ENCODE data around the gene TTLL10.

TTLL10 gene

DNA sequence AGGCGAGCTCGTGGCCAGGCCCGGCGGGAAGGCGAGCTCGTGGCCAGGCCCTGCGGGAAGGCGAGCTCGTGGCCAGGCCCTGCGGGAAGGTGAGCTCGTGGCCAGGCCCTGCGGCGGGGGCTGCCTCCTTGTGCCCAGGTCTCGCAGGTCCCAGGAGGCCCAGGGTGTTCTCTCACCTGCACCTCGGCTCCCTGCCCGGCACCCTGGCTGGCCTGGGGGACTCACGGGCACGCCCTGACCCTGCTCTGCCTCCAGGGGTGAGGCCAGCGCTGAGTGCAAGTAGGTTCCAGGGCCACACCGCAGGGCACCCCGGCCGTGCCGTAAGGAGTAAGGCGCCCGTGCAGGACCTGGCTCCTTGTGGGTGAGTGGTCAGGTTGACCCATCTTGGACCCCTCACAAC, 53.7 kb downstream of the TTLL10 start:
- TF ChIP-seq GATA2 (IDR thresholded peaks at IDR 0.05; ENCODE audit: low read depth, low read length) (no peak), GATA3 (IDR thresholded peaks at IDR 0.05; ENCODE audit: low read depth, low read length) (no peak)

DNA sequence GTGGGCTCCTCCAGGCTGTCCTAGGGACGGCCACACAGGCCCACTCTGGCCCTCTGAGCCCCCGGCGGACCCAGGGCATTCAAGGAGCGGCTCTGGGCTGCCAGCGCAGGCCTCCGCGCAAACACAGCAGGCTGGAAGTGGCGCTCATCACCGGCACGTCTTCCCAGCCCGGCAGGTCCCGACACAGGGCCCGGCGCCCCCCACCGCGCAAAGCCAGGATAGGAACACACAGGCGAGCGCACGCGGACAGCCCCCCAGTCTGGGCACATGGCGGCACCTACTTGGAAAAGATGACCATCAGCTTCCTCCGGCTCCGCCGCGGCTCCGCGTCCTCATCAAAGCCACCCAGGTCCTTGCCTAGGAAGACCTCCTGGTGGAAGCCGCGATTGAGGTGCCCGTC, 54.5 kb downstream of the TTLL10 start:
- no peak for TF ChIP-seq GATA3 (IDR thresholded peaks at IDR 0.05; ENCODE audit: low read depth, low read length)
- no peak for TF ChIP-seq GATA2 (IDR thresholded peaks at IDR 0.05; ENCODE audit: low read depth, low read length)

GRCh38 chr1:1228596-1229321, 55.1 kb downstream of the TTLL10 start:
- TF ChIP-seq GATA2 (IDR thresholded peaks at IDR 0.05; ENCODE audit: low read depth, low read length) (no peak), GATA3 (IDR thresholded peaks at IDR 0.05; ENCODE audit: low read depth, low read length) (no peak)

DNA sequence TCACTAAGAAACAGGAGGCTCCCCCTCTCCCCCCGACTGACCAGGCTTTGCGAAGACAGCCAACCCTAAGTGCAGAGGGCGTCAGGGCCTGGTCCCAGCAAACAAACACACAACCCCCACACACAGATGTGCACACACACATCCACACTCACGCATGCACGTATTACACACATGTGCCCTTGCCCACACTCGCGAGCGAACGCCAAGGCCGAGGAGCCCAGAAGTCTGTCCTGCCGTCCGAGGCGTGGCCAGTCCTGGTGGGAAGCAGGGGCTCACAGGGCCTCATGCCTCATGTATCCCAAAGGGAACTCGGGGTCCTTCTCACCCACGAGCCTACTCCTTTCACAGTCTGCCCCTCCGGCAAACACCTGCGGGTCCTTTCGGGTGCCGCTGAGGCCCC, 56.1 kb downstream of the TTLL10 start:
- no peak for TF ChIP-seq GATA2 (IDR thresholded peaks at IDR 0.05; ENCODE audit: low read depth, low read length)
- no peak for TF ChIP-seq GATA3 (IDR thresholded peaks at IDR 0.05; ENCODE audit: low read depth, low read length)

GRCh38 chr1:1230656-1231399, 57.1 kb downstream of the TTLL10 start:
- no peak for TF ChIP-seq GATA3 (IDR thresholded peaks at IDR 0.05; ENCODE audit: low read depth, low read length)
- no peak for TF ChIP-seq GATA2 (IDR thresholded peaks at IDR 0.05; ENCODE audit: low read depth, low read length)

GRCh38 chr1:1231400-1232207, 57.9 kb downstream of the TTLL10 start, which contains the start of gene SDF4:
TSS of gene SDF4 (minus strand) at chr1:1232001. CDS start at chr1:1228772, 3,229 bp downstream.
- TF ChIP-seq GATA2 (IDR thresholded peaks at IDR 0.05; ENCODE audit: low read depth, low read length) (no peak), GATA3 (IDR thresholded peaks at IDR 0.05; ENCODE audit: low read depth, low read length) (no peak)

- no peak for TF ChIP-seq GATA3 (IDR thresholded peaks at IDR 0.05; ENCODE audit: low read depth, low read length)
- no peak for TF ChIP-seq GATA2 (IDR thresholded peaks at IDR 0.05; ENCODE audit: low read depth, low read length)
Observed at GRCh38 chr1:1232208-1232795, 58.6 kb downstream of the TTLL10 start, which contains the start of gene B3GALT6. TSS of gene B3GALT6 (plus strand) at chr1:1232237. CDS start at chr1:1232279, 42 bp downstream.

DNA sequence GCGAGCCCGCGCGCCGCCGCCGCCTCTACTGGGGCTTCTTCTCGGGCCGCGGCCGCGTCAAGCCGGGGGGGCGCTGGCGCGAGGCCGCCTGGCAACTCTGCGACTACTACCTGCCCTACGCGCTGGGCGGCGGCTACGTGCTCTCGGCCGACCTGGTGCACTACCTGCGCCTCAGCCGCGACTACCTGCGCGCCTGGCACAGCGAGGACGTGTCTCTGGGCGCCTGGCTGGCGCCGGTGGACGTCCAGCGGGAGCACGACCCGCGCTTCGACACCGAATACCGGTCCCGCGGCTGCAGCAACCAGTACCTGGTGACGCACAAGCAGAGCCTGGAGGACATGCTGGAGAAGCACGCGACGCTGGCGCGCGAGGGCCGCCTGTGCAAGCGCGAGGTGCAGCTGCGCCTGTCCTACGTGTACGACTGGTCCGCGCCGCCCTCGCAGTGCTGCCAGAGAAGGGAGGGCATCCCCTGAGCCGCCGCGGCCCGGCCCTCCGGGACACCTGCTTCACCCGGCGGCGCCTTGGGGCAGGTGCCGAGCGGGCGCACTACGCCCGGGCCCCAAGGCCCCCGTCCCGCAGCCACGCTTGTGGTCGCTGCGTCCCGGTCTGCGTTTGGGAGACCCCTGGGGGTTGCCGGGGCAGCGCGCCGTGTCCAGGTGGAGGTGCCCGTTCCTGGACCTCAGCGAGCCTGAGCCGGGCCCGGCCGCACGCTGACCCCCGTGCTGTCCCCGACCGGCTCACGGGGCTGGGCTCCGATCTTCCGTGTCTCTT, 59.3 kb downstream of the TTLL10 start:
- TF ChIP-seq GATA2 (IDR thresholded peaks at IDR 0.05; ENCODE audit: low read depth, low read length): no peak
- no peak for TF ChIP-seq GATA3 (IDR thresholded peaks at IDR 0.05; ENCODE audit: low read depth, low read length)

- no peak for TF ChIP-seq GATA3 (IDR thresholded peaks at IDR 0.05; ENCODE audit: low read depth, low read length)
Observed at GRCh38 chr1:1233567-1233892, 59.9 kb downstream of the TTLL10 start.

DNA sequence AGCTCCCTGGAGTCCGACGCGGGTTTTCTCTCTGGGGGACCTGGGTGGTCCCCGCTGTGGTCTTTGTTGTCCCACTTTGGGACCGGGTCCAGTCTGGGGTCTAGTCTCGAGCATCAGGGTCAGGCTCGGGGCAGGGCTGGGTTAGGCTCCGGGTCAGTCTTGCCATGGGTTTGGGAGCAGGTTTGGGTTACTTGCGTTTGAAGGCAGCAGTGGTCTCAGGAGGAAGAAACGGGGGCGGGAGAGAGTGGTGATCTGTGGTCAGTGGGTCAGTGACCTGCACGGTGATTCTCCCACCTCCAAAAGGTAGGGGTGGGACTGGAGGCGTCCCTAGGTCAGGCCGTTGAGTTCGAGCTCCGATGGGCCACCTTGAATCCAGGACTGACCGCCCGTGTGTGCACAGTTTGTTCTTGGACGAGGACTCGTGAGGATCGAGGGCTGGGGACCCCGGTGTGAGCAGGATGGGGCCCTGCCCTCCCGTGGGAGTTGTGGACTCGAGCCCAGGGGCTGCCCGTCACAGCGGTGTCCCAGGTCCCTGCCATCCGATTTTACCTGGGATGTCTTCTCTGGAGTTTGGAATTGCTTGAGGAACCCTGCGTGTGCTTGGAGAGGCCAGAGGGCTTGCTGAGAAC, 60.6 kb downstream of the TTLL10 start:
- TF ChIP-seq GATA3 (IDR thresholded peaks at IDR 0.05; ENCODE audit: low read depth, low read length) (no peak), GATA2 (IDR thresholded peaks at IDR 0.05; ENCODE audit: low read depth, low read length) (no peak)

GRCh38 chr1:1235016-1235744, 61.5 kb downstream of the TTLL10 start:
- TF ChIP-seq GATA3 (IDR thresholded peaks at IDR 0.05; ENCODE audit: low read depth, low read length): no peak
- no peak for TF ChIP-seq GATA2 (IDR thresholded peaks at IDR 0.05; ENCODE audit: low read depth, low read length)

DNA sequence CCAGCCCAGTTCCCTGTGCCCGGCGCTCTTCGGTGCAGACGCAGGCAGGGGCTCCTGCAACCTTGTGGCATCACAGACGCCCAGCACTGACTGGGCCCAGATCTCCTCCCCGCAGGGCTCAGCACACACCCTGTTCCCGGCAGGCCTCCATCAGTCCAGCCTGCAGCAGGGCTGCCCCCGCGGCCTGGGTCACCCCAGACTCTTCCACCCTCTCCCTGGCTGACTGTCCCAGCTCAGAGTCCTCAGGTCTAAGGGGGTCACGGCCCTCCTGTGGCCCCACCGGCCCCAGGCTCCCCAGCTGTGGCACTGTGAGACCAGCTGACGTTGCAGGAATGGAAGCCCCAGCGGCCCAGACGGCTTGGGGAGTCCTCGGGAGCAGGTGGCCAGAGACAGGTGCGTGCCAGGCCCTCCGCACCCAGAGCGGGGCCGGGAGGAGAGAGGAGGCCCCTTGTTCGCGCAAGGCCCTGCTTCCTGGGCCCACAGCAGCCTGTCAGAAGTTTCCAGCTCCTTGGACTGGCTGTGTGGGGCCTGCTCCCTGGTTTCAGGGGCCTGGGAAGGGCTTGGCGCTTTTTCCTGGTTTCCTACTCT, 62.6 kb downstream of the TTLL10 start:
- TF ChIP-seq GATA2 (IDR thresholded peaks at IDR 0.05; ENCODE audit: low read depth, low read length): no peak
- TF ChIP-seq GATA3 (IDR thresholded peaks at IDR 0.05; ENCODE audit: low read depth, low read length): no peak

Measured in SH-SY5Y (cell line).